HepG2 (cell line): ENCODE measurements around the gene CLDN5. TPM values are rescaled to one million over a fixed set of nuclear protein-coding genes. Genes with fewer than 3 reads are reported as not detected.

Experiments used
- ATAC-seq: fragments of 200-7000 bp; cut with Tn5 transposase; 3 replicates; pipeline ENCODE4 v1.9.1; 2020; ENCODE audit warnings: mild to moderate bottlenecking, moderate library complexity
- BruUV-seq: library from RNA; stranded (reverse); fragments of 400-500 nt; replicated peaks from 2 replicates; lab custom pipeline; 2021; lab: Mats Ljungman, UMichigan
- CTCF ChIA-PET: fragments of 300-600 bp; formaldehyde crosslinking; extraction: SDS; loops from one replicate; lab custom pipeline; 2021; ENCODE audit warnings: low total read pairs, inconsistent platforms, low intra/inter-chr PET ratio; lab: Yijun Ruan, JAX
- POLR2A ChIA-PET: fragments of 350-600 bp; sonication (Branson Sonifier 250); formaldehyde crosslinking; loops from one replicate; lab custom pipeline; 2020; ENCODE audit warnings: antibody characterized with exemption, inconsistent platforms; lab: Yijun Ruan, JAX
- DNase-seq: peaks from one replicate; pipeline ENCODE4 v3.0.0-alpha.2; 2015; ENCODE audit warnings: low spot score
- FAIRE-seq: peaks from 3 replicates; lab custom pipeline; 2011; peaks lifted over from hg19 to GRCh38; lab: Jason Lieb, UNC
- H2AFZ ChIP-seq: one replicate; pipeline ENCODE4 v1.6.1; 2011; ENCODE audit warnings: low read length, inconsistent platforms
- H3K27ac ChIP-seq: fragments of 300-600 bp; 3 replicates; pipeline ENCODE4 v1.8.0; 2011; ENCODE audit warnings: mixed run types, mild to moderate bottlenecking, mixed read lengths, low read length, inconsistent platforms; ENCODE audit not compliant: insufficient read depth; ENCODE audit errors: extremely low read length
- H3K27me3 ChIP-seq, 2 experiments: fragments of 200-600 bp in 1 of 2; 2 replicates in 1 of 2; 3 replicates in 1 of 2; pipeline versions ENCODE4 v1.6.0 to v1.8.0; 2011; ENCODE audit warnings: low read length in 2 of 2, mild to moderate bottlenecking in 2 of 2, moderate library complexity in 2 of 2, inconsistent platforms in 1 of 2; ENCODE audit not compliant: insufficient read depth in 2 of 2, control insufficient read depth in 1 of 2
- H3K36me3 ChIP-seq, 2 experiments: fragments of 200-600 bp in 1 of 2; replicated peaks in 1 of 2; 2 replicates in 1 of 2; 3 replicates in 1 of 2; pipeline versions ENCODE4 v1.5.1 to v1.8.0; 2011; ENCODE audit warnings: low read length in 2 of 2, inconsistent platforms in 1 of 2; ENCODE audit not compliant: insufficient read depth in 2 of 2, control insufficient read depth in 1 of 2
- H3K4me1 ChIP-seq: 2 replicates; pipeline ENCODE4 v1.5.1; 2012; ENCODE audit warnings: low read length, inconsistent platforms; ENCODE audit not compliant: insufficient read depth
- H3K4me2 ChIP-seq: 2 replicates; pipeline ENCODE4 v1.6.0; 2011; ENCODE audit warnings: low read depth, low read length, inconsistent platforms
- H3K4me3 ChIP-seq, 3 experiments: fragments of 200-600 bp in 1 of 3; sonication (generic), shearing (Covaris generic) in 1 of 3; replicated peaks in 1 of 3; 2 replicates each; pipeline ENCODE4 v1.5.1; 2011 to 2016; ENCODE audit warnings: low read length in 3 of 3, inconsistent platforms in 2 of 3, low read depth in 2 of 3, mild to moderate bottlenecking in 2 of 3, control low read depth in 1 of 3, mixed read lengths in 1 of 3; ENCODE audit not compliant: insufficient read depth in 1 of 3
- H3K79me2 ChIP-seq: one replicate; pipeline ENCODE4 v1.6.1; 2011; ENCODE audit warnings: low read length, inconsistent platforms; ENCODE audit not compliant: insufficient read depth
- H3K9ac ChIP-seq: 2 replicates; pipeline ENCODE4 v1.6.0; 2011; ENCODE audit warnings: mild to moderate bottlenecking, low read depth, low read length, inconsistent platforms; ENCODE audit not compliant: insufficient read depth
- H3K9me3 ChIP-seq: 2 replicates; pipeline ENCODE4 v1.5.1; 2012; ENCODE audit warnings: mild to moderate bottlenecking, low read length
- H4K20me1 ChIP-seq: 2 replicates; pipeline ENCODE4 v1.6.0; 2011; ENCODE audit warnings: inconsistent platforms, mild to moderate bottlenecking, low read length, moderate library complexity; ENCODE audit not compliant: insufficient read depth
- ATM ChIP-seq: fragments of 450-650 bp; IDR thresholded peaks from 2 replicates; pipeline ENCODE4 v1.7.1; 2017; ENCODE audit warnings: mild to moderate bottlenecking, borderline replicate concordance
- ATRX ChIP-seq: sonication (generic); formaldehyde crosslinking; IDR thresholded peaks from 2 replicates; pipeline ENCODE4 v1.4.0; 2020; ENCODE audit warnings: missing genetic modification reagents, borderline replicate concordance
- E2F5 ChIP-seq: sonication (generic); formaldehyde crosslinking; conservative IDR thresholded peaks from 2 replicates; pipeline ENCODE4 v1.4.0; 2020; ENCODE audit warnings: missing genetic modification reagents
- FLYWCH1 ChIP-seq: sonication (generic); formaldehyde crosslinking; IDR thresholded peaks from 2 replicates; pipeline ENCODE4 v1.8.1; 2023; ENCODE audit warnings: mild to moderate bottlenecking, missing genetic modification reagents
- GATAD1 ChIP-seq: IDR thresholded peaks from 2 replicates; pipeline ENCODE4 v1.6.1; 2016; ENCODE audit warnings: missing genetic modification reagents, missing compliant biosample characterization
- HNRNPL ChIP-seq: fragments of 200-400 bp; formaldehyde crosslinking; IDR thresholded peaks from 2 replicates; pipeline ENCODE4 v1.6.1; 2017; ENCODE audit warnings: mild to moderate bottlenecking, low read depth, low read length
- PHF20 ChIP-seq: sonication (generic); formaldehyde crosslinking; IDR thresholded peaks from 2 replicates; pipeline ENCODE4 v1.5.0; 2020; ENCODE audit warnings: mild to moderate bottlenecking, missing genetic modification reagents
- RAD21 ChIP-seq: fragments of 450-650 bp; formaldehyde crosslinking; IDR thresholded peaks from 2 replicates; pipeline ENCODE4 v1.5.0; 2020; ENCODE audit warnings: mild to moderate bottlenecking
- ZBED4 ChIP-seq: sonication (generic); formaldehyde crosslinking; IDR thresholded peaks from 2 replicates; pipeline ENCODE4 v1.4.0; 2020; ENCODE audit warnings: missing genetic modification reagents, borderline replicate concordance
- ZKSCAN5 ChIP-seq: sonication (generic); formaldehyde crosslinking; IDR thresholded peaks from 2 replicates; pipeline ENCODE4 v1.5.1; 2020; ENCODE audit warnings: mild to moderate bottlenecking, missing genetic modification reagents
- ZMAT3 ChIP-seq: sonication (generic); formaldehyde crosslinking; conservative IDR thresholded peaks from 2 replicates; pipeline ENCODE4 v1.7.0; 2021; ENCODE audit warnings: missing genetic modification reagents
- ZNF382 ChIP-seq: sonication (generic); formaldehyde crosslinking; IDR thresholded peaks from 2 replicates; pipeline ENCODE4 v1.5.0; 2020; ENCODE audit warnings: missing genetic modification reagents, mild to moderate bottlenecking, borderline replicate concordance
- ZNF512B ChIP-seq: sonication (generic); formaldehyde crosslinking; IDR thresholded peaks from 2 replicates; pipeline ENCODE4 v1.5.1; 2020; ENCODE audit warnings: missing genetic modification reagents, mild to moderate bottlenecking, borderline replicate concordance
- ZNF547 ChIP-seq: sonication (generic); formaldehyde crosslinking; IDR thresholded peaks from 2 replicates; pipeline ENCODE4 v1.5.1; 2020; ENCODE audit warnings: mild to moderate bottlenecking, missing genetic modification reagents
- ZNF564 ChIP-seq: sonication (generic); formaldehyde crosslinking; IDR thresholded peaks from 2 replicates; pipeline ENCODE4 v1.8.1; 2023; ENCODE audit warnings: mild to moderate bottlenecking, missing genetic modification reagents
- WGBS: methylation state at CpG from one replicate; pipeline ENCODE4 v1.1.6; 2017; ENCODE audit warnings: low lambda C conversion rate; 5-methylcytosine and 5-hydroxymethylcytosine counted together
- in situ Hi-C: cut with HindIII; loops from 2 replicates; pipeline ENCODE4 v1.10.0; 2017; ENCODE audit warnings: low pct_unique_long_range_greater_than_20kb; ENCODE audit not compliant: extremely low pct_ligation_motif_present
- intact Hi-C: fragments of 100-400 bp; cut with micrococcal nuclease; formaldehyde crosslinking; loops from one replicate; pipeline ENCODE4 v1.10.0; 2022; ENCODE audit not compliant: unreplicated experiment
- polyA plus RNA-seq, 8 experiments: library from polyadenylated mRNA; depleted of rRNA in 3 of 8; stranded (reverse) in 7 of 8; unstranded in 1 of 8; fragments of >200 nt; fragmentation: Illumina TruSeq in 4 of 8; extraction: Trizol in 4 of 8; gene quantifications; 2 replicates each; pipeline versions ENCODE4 v1.2.1 to v1.2.3, GENCODE V29; 2011 to 2016; ENCODE audit warnings: low read depth in 4 of 8, missing spikeins in 1 of 8, mixed read lengths in 1 of 8; ENCODE audit not compliant: insufficient read depth in 1 of 8
- total RNA-seq, 5 experiments: library from RNA; depleted of rRNA; stranded (reverse); fragments of >200 nt; fragmentation: Illumina TruSeq; extraction: Trizol; gene quantifications; 2 replicates each; pipeline ENCODE4 v1.2.3, GENCODE V29; 2016; ENCODE audit warnings: low read depth in 1 of 5
- TF ChIP-seq, protein P1 (sequence below): sonication (generic); formaldehyde crosslinking; IDR thresholded peaks from 2 replicates; pipeline ENCODE4 v1.5.0; 2020; ENCODE audit warnings: mild to moderate bottlenecking, missing genetic modification reagents

Gene CLDN5
- total and polyA plus RNA-seq, 2 of the 13 experiments (the other 11 are each of a cell fraction or from before 2014, with no cell fraction given): not detected

DNA sequence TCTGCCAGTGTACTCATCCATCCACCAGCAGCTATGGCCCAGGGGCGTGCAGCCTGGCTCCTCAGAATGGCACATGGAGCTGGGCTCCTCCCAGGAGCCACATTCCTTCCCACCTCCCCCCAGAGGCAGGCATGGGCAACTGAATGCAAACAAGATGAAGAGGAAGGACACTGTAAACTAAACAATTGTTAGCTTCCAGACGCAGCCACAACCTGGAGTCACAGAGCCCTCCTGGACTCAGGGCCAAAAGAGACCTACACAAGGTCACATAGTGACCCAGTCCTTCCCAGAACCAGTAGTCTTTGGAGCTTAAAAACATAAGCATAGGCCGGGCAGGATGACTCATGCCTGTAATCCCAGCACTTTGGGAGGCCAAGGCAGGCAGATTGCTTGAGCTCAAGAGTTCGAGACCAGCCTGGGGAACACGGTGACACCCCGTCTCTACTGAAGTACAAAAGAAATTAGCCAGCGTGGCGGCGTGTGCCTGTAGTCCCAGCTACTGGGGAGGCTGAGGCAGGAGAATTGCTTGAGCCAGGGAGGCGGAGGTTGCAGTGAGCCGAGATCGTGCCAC is 30.7 kb upstream of the CLDN5 start:
- peak; percentile 81 for DNase-seq
- Histone ChIP-seq H3K4me2 (peak overlapping the region; percentile 19; the same call in 1 of the 2 replicates), H3K4me3 (no peak overlapping the region), H3K27ac (no peak overlapping the region), H3K9me3 (no peaks in the 10 kb centered on the region), H3K36me3 (no peaks in the 10 kb centered on the region), H3K9ac (no peak overlapping the region), H3K79me2 (no peaks in the 10 kb centered on the region), H3K4me1 (peaks cover 17% of the 10 kb centered on the region), H4K20me1 (no peaks in the 10 kb centered on the region), H2AFZ (no peak overlapping the region), H3K27me3 (peaks cover 0 to 22% of the 10 kb centered on the region in 2 experiments; a peak in 3 of 5 replicates)
- POLR2A ChIA-PET: interaction anchor here (0.7 kb wide), 1 partner anchor 11 kb away, joined by 3 read pairs; no protein-coding TSS in a partner anchor
- CTCF ChIA-PET: no interaction called here
- peak; percentile 97 for ATAC-seq
- intact Hi-C loops (loop anchor here (10.0 kb wide), 1 partner anchor 50 kb away; no protein-coding TSS in a partner anchor), in situ Hi-C loops (no loop called here)
- 51% methylated on average over 11 of the region's 12 CpGs for WGBS
- FAIRE-seq: peak; percentile 73
- no TSS peak for BruUV-seq
- TF ChIP-seq ZNF512B: no peak
- TF ChIP-seq ZMAT3: no peak
- TF ChIP-seq FLYWCH1 (CRISPR knock-in tag): no peak
- no peak for TF ChIP-seq ZNF382 (CRISPR knock-in tag)
- TF ChIP-seq ZKSCAN5 (CRISPR knock-in tag): no peak
- TF ChIP-seq, protein P1, sequence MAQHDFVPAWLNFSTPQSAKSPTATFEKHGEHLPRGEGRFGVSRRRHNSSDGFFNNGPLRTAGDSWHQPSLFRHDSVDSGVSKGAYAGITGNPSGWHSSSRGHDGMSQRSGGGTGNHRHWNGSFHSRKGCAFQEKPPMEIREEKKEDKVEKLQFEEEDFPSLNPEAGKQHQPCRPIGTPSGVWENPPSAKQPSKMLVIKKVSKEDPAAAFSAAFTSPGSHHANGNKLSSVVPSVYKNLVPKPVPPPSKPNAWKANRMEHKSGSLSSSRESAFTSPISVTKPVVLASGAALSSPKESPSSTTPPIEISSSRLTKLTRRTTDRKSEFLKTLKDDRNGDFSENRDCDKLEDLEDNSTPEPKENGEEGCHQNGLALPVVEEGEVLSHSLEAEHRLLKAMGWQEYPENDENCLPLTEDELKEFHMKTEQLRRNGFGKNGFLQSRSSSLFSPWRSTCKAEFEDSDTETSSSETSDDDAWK (CRISPR knock-in tag): no peak
- TF ChIP-seq ATRX: no peak
- no peak; the same call in 1 of the 2 replicates for TF ChIP-seq ZBED4 (CRISPR knock-in tag)
- no peak for TF ChIP-seq HNRNPL
- TF ChIP-seq ATM: no peak
- no peak for TF ChIP-seq ZNF564 (CRISPR knock-in tag)
- TF ChIP-seq GATAD1: no peak
- TF ChIP-seq ZNF547 (CRISPR knock-in tag): no peak
- no peak for TF ChIP-seq E2F5 (CRISPR knock-in tag)
- no peak for TF ChIP-seq PHF20
- TF ChIP-seq RAD21: peak; percentile 47; the same call in 1 of the 2 replicates
